HG03571 (cell line): ENCODE data around the gene IGF1R.

Experiments used
- ATAC-seq: cut with Tn5 transposase; IDR thresholded peaks from one replicate; pipeline ENCODE4 v1.9.1; 2021; ENCODE audit not compliant: unreplicated experiment

Gene IGF1R

GRCh38 chr15:98937413-98938104 lies 289.2 kb downstream of the IGF1R start:
- no peak for ATAC-seq

GRCh38 chr15:98938105-98938417 lies 289.7 kb downstream of the IGF1R start:
- no peak for ATAC-seq

GRCh38 chr15:98938799-98939198 lies 290.5 kb downstream of the IGF1R start:
- no peak for ATAC-seq

- no peak for ATAC-seq
These were observed 291.2 kb downstream of the IGF1R start for GRCh38 chr15:98939311-98940080.

- no peak for ATAC-seq
These were observed 293.4 kb downstream of the IGF1R start for GRCh38 chr15:98941595-98942255.

- ATAC-seq = no peak
These were observed 294.1 kb downstream of the IGF1R start for GRCh38 chr15:98942431-98942830.

GRCh38 chr15:98943051-98943508 lies 294.7 kb downstream of the IGF1R start:
- no peak for ATAC-seq

- ATAC-seq = no peak
These were observed 295.3 kb downstream of the IGF1R start for GRCh38 chr15:98943601-98944151.

- no peak for ATAC-seq
These were observed 298.2 kb downstream of the IGF1R start for GRCh38 chr15:98946301-98947255.

GRCh38 chr15:98948456-98948855 lies 300.1 kb downstream of the IGF1R start:
- no peak for ATAC-seq

GRCh38 chr15:98948941-98949340 lies 300.6 kb downstream of the IGF1R start:
- ATAC-seq = no peak

GRCh38 chr15:98949624-98950023 lies 301.3 kb downstream of the IGF1R start:
- no peak for ATAC-seq

GRCh38 chr15:98950248-98950647 lies 301.9 kb downstream of the IGF1R start:
- no peak for ATAC-seq

GRCh38 chr15:98951004-98951403 lies 302.7 kb downstream of the IGF1R start:
- no peak for ATAC-seq

- no peak for ATAC-seq
These were observed 303.4 kb downstream of the IGF1R start for GRCh38 chr15:98951493-98952320.

GRCh38 chr15:98952381-98952803 lies 304.1 kb downstream of the IGF1R start:
- ATAC-seq = peak; percentile 74

- no peak for ATAC-seq
These were observed 304.9 kb downstream of the IGF1R start for GRCh38 chr15:98953000-98953787.

- no peak for ATAC-seq
These were observed 305.6 kb downstream of the IGF1R start for GRCh38 chr15:98953968-98954367.

- no peak for ATAC-seq
These were observed 306.1 kb downstream of the IGF1R start for GRCh38 chr15:98954411-98954810.
